GM21529 (cell line): Measurements from ENCODE around the gene CAMKV.
A peak's percentile ranks its signal among the peaks of the same experiment; 100 is the strongest.
"Not testable (repeated sequence)": the region's sequence is repeated elsewhere in the genome, so short reads cannot be mapped to it uniquely, and the experiment has no call there.

Source experiments
- ATAC-seq: cut with Tn5 transposase; IDR thresholded peaks from one replicate; pipeline ENCODE4 v1.9.1; 2021; ENCODE audit not compliant: unreplicated experiment

CAMKV gene

GRCh38 chr3:49856181-49857005 is 13.3 kb downstream of the CAMKV start, which contains the start of gene TRAIP:
Gene TRAIP, minus strand, starts transcription at chr3:49856564. Its CDS starts 111 bp downstream, at chr3:49856453.
- ATAC-seq, result peak; percentile 96

GRCh38 chr3:49855662-49856061 is 14.0 kb downstream of the CAMKV start:
- no peak for ATAC-seq

- ATAC-seq, result no peak
These were observed 24.0 kb downstream of the CAMKV start for GRCh38 chr3:49845694-49846093.

GRCh38 chr3:49844464-49845183 is 25.1 kb downstream of the CAMKV start:
- no peak for ATAC-seq

GRCh38 chr3:49842843-49843517 is 26.7 kb downstream of the CAMKV start:
- no peak for ATAC-seq

- no peak for ATAC-seq
These were observed 27.9 kb downstream of the CAMKV start for GRCh38 chr3:49841806-49842205.

- ATAC-seq, result no peak
These were observed 28.5 kb downstream of the CAMKV start for GRCh38 chr3:49841126-49841696.

GRCh38 chr3:49840388-49840787 is 29.3 kb downstream of the CAMKV start:
- no peak for ATAC-seq

- no peak for ATAC-seq
These were observed 30.4 kb downstream of the CAMKV start for GRCh38 chr3:49839193-49839809.

- no peak for ATAC-seq
These were observed 38.4 kb downstream of the CAMKV start for GRCh38 chr3:49831341-49831740.

- ATAC-seq, result no peak
These were observed 43.7 kb downstream of the CAMKV start for GRCh38 chr3:49826016-49826415.

GRCh38 chr3:49823131-49823530 is 46.6 kb downstream of the CAMKV start:
- ATAC-seq, result not testable (repeated sequence)

- ATAC-seq, result peak; percentile 85
These were observed 56.1 kb downstream of the CAMKV start, which contains the start of gene UBA7 for GRCh38 chr3:49813497-49814174. Gene UBA7, minus strand, starts transcription at chr3:49813953. Its CDS starts 166 bp downstream, at chr3:49813787.

GRCh38 chr3:49812916-49813496 is 56.7 kb downstream of the CAMKV start:
- ATAC-seq, result no peak
